Stimulated activated CD4-positive, alpha-beta T cell treated with anti-CD3 and anti-CD28 coated beads, Interleukin-4, amount 100 ng/mL, for 4 hours (primary cell): ENCODE measurements around the gene RIPOR3.

Experiments used
- DNase-seq, 2 experiments: peaks; one replicate each; pipeline ENCODE4 v3.0.0-alpha.2; 2020

Gene RIPOR3

GRCh38 chr20:50586531-50587232 is 104.7 kb downstream of the RIPOR3 start:
- no peak for DNase-seq

GRCh38 chr20:50585678-50586077 is 105.7 kb downstream of the RIPOR3 start:
- DNase-seq: no peak

DNA sequence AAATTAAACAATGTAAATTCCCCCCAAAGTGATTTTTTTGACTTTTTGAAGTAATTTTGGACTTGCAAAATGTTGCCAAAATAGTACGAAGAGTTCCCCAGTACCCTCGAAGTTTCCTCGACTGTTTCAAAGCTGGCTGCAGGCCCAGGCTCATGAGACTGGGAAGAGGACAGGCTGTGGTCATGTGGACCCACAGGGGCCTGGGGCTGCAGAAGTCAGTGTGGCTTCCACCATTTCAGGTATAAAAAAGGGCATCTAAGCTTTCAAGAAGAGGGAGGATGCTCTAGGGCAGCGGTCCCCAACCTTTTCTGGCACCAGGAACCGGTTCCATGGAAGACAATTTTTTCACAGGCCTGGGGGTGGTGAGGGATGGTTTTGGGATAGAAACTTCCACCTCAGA is 106.1 kb downstream of the RIPOR3 start:
- no peak for DNase-seq

- no peak for DNase-seq
These were observed 106.7 kb downstream of the RIPOR3 start for GRCh38 chr20:50584687-50585086.

GRCh38 chr20:50583442-50584150 is 107.7 kb downstream of the RIPOR3 start:
- DNase-seq: no peak

GRCh38 chr20:50582591-50583234 is 108.6 kb downstream of the RIPOR3 start:
- no peak for DNase-seq

- DNase-seq: no peak
These were observed 109.2 kb downstream of the RIPOR3 start for GRCh38 chr20:50582092-50582491.

- DNase-seq: no peak
These were observed 110.3 kb downstream of the RIPOR3 start for GRCh38 chr20:50580842-50581544.

DNA sequence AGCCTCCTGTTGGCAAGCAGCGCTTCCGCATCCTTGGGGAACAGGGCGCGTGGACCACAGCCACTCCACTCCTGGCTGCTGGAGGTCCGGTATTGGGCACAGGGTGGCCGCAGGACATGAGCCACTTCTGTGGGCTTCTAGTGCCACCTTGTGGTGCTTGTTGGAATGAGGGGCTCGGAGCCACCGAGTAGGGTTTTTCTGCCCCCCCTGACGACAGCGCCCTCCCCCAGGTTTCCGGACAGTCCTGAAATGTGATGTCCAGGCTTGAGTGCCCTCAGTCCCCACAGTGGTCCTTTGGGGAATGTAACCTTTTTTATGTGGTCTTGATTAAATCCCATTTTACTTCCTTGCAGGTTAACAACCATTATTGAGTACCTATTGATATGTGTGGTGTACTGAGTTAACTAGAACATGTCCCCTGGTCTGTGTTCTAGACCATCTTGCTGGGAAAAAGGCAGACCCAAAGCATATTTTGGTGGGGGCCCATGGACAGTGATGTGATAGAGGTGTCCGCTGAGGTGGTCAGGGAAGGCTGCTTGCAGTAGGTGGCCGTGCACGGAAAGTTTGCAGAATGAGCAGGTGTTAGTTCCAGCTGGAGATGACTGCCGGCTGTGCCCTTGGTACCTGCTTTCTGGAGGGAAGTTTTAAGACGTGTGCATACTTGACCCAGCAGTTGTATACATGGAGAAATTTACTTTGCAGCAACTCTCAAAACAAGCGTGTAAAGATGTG is 111.2 kb downstream of the RIPOR3 start:
- DNase-seq: peak in 1 of 2 experiments; percentile 56

GRCh38 chr20:50579511-50579910 is 111.8 kb downstream of the RIPOR3 start:
- no peak for DNase-seq

GRCh38 chr20:50578778-50579165 is 112.6 kb downstream of the RIPOR3 start:
- DNase-seq: no peak

GRCh38 chr20:50578061-50578777 is 113.1 kb downstream of the RIPOR3 start:
- no peak for DNase-seq

DNA sequence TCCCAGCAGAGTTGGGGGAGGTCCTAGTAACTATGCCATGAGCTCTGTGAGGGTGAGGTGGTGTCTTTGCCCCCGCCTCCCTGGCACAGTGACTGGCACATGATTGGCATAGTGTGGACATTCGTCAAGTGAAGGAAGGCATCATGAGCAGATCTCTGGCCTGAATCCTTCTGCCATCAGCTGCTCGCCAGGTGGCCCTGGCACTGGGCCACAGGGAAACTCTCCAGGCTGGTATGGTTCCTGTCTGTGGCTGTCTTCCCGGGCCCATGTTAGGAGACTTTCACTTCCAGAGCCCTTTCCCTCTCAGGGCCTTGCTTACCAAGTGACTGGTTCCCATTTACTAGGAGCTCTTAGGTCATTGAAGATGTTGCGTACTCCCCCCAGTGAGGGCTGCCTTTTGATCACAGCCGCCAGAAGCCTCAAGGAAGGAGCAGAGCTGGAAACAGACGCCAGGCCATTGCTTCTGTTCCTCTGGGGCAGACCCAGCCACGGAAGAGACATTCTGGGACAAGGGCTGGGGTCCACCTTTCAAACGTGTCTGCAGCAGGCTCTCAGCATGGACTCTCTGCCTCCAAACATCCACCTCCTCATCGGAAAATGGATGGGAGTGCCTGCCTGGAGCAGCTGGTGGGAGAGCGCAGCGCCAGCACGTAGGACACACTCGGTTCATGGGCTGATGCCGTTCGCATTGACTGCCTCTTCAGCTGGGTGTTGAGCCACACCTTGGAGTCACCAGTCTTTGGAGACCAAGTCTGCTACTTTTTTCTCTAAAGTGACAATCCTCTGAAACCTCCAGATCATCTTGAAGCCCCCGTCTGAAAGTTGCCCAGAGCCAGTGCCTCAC is 113.9 kb downstream of the RIPOR3 start:
- DNase-seq: no peak

DNA sequence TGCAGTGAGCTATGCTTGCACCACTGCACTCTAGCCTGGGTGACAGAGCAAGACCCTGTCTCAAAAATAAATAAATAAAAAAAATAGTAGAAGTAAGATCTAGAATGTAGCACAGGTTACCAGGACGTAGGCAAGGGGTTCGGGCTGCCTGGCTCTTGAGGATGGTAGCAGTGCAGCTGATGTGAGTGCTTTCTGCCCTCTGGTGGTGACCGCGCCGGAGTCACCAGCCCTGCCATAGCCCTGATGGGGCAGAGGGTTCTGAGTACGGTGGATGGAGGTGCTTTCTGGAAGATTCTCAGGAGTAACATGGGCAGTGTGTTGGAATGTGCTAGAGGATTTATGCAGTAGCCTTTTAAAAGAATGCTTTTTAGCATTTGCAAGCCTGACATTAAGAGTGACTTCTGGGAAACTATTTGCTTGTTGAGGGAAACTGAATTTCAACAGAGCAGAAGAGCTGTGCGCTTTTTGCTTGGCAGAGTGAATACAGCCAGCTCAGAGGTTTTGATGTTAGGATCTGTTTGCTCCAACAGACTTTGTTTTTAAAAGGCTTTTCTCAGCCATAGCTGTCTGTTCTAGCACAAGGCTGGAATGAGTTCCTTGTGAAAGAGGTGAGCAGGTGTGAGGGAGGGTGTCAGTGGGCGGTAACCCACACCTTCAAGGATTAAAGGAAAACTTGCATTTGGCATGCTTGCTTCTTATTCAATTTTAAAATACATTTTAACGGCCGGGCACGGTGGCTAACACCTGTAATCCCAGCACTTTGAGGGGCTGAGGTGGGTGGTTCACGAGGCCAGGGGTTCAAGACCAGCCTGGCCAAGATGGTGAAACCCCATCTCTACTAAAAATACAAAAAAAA is 115.2 kb downstream of the RIPOR3 start:
- peak; percentile 63 to 68 for DNase-seq

DNA sequence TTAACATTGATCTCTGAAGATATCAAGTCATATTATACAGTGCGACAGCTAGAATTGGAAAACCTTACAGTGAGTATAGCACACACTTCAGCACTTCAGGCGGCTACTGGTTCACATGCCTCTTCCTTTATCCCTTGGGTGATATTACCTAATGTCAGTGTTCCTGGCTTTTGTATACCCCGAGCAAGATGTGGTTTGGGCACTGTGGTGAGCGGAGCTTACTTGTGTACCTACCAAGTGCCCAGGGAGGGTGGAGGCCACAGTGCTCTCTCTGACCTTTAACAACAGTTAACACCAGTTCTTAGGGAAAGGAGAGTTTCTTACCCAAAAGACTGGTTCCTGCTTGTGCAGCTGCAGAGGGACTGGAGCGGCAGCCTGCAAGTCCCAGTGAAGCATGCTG is 116.8 kb downstream of the RIPOR3 start:
- no peak for DNase-seq

GRCh38 chr20:50574108-50574507 is 117.2 kb downstream of the RIPOR3 start:
- DNase-seq: no peak

DNA sequence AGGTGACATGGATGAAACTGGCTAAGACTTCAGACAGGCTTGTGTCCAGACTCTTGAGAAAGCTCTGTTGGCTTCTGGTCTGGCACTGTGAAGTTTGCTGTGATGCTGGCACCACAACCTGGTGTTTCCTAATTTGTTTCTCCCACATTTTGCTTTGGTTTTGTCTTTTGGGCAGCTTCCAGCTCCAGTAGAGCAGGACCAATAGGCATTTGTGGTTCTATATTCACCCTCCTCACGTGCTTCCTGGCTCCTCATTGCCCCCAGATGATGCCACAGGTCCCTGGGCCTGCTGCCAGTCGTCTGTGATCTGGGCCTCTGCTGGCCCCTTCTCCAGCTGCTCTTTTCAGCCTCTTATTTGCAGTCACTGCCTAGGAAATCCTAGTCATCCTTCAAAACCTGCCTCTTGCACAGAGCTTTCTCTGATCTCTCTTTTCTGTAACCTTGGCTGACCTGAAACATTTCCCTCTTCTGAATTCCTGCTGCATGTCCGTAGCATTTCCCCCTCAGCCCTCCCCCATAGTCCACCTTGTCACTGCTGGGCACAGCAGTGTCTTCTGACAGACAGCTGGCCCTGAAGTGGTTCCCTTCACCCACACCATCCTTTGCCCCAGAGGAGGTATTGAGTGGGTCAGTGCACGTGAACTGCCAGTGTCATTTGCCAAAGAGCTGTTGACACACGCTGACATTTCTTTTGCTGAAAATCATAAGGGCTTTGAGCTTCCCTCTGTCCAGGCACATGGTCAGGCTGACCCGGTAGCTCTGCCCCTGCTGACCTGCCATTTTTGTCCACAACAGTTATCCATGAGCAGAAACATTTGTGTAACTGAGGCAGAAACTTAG is 118.2 kb downstream of the RIPOR3 start:
- DNase-seq: no peak

DNA sequence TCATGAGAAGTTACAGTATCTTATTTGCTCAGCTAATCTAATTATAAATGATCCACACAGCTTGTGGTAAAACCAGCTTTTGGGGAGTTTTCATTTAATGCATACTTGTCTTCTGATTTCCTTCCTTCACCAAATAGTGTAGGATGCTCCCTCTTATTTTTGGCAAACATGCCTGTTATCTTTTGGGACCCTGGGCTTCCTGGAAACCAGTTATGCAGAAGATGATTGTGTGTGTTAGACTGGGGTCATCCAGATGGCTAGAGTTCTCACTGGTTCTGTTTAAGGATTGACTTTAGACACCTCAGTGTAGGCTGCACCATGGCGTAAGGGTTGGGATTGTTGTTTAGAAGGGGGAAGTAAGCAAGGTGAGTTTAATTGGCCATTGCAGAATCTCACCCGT is 119.9 kb downstream of the RIPOR3 start:
- no peak for DNase-seq
